Adipocyte (in vitro differentiated cells): ENCODE measurements around the gene RALGPS1.
A peak's percentile ranks its signal among the peaks of the same experiment; 100 is the strongest.

Source experiments
- DNase-seq: peaks from one replicate; pipeline ENCODE4 v3.0.0-alpha.2; 2015; ENCODE audit warnings: low read depth
- H3K27me3 ChIP-seq: replicated peaks from 2 replicates; pipeline ENCODE4 v1.7.0; 2013; ENCODE audit warnings: mild to moderate bottlenecking, low read length, moderate library complexity; ENCODE audit not compliant: control insufficient read depth, insufficient read depth
- H3K36me3 ChIP-seq: 2 replicates; pipeline ENCODE4 v1.7.0; 2013; ENCODE audit warnings: low read length, mild to moderate bottlenecking, moderate library complexity; ENCODE audit not compliant: control insufficient read depth, insufficient read depth, severe bottlenecking
- H3K4me1 ChIP-seq: 2 replicates; pipeline ENCODE4 v1.7.0; 2013; ENCODE audit warnings: mild to moderate bottlenecking, low read length, moderate library complexity; ENCODE audit not compliant: control insufficient read depth, insufficient read depth
- H3K4me3 ChIP-seq: 2 replicates; pipeline ENCODE4 v1.7.0; 2013; ENCODE audit warnings: mild to moderate bottlenecking, low read length, moderate library complexity
- H3K9ac ChIP-seq: 2 replicates; pipeline ENCODE4 v1.7.0; 2013; ENCODE audit warnings: mild to moderate bottlenecking, low read length, moderate library complexity
- H3K9me3 ChIP-seq: 2 replicates; pipeline ENCODE4 v1.7.0; 2013; ENCODE audit warnings: mild to moderate bottlenecking, low read length, moderate library complexity; ENCODE audit not compliant: control insufficient read depth

The RALGPS1 gene

DNA sequence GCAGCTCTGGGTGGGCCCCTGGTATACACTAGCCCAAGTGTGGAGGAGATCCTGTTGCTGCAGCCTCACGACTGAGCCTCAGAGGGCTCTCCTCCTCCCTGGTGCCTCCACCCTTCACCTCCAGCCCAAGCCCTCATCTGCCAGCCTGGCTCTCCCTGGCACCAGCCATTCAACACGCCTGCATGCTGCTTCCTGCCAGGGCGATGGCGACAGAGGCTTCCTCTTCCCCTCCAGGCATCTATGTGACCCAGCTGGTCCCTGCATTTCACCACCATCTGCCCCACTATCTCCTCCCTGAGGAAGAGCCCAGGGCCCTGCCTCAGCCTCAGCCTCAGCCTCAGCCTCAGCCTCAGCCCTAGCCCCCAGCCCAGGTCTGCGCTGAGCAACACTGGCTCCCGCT lies 262.6 kb downstream of the RALGPS1 start:
- Histone ChIP-seq H3K36me3 (no peaks in the 10 kb centered on the region), H3K9ac (no peak overlapping the region), H3K9me3 (no peaks in the 10 kb centered on the region), H3K27me3 (no peaks in the 10 kb centered on the region), H3K4me3 (no peak overlapping the region), H3K4me1 (peaks cover 37% of the 10 kb centered on the region)
- DNase-seq, result no peak

DNA sequence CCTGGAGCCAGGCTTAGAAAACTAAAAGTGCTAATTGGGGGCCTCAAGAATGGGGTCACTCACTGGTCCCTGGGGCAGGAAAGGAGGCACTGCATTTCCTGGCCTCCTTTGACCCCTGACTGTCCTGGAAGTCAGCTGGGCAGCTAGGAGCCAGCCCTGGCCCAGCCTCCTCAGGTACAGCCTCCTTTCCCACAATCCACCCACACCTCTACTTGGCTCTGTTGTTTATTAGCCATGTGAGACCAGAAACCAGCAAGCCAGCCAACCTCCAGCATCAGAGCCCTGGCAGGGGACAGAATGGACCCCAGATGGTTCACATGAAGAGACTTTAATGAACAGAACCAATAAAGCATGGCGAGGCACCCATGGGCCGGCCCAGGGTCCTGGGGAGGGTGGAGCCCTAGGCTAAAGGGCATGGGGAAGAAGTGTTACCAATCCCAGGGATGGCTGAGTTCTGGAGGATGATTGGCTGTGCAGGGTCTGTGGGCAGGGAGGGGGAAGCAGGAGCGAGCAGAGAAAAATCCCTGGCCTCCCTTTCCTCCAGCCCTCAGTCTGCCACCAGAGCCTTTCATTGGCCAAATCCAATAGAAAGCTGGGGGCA lies 263.2 kb downstream of the RALGPS1 start:
- Histone ChIP-seq H3K9me3 (no peaks in the 10 kb centered on the region), H3K36me3 (no peaks in the 10 kb centered on the region), H3K27me3 (no peaks in the 10 kb centered on the region), H3K4me3 (no peak overlapping the region), H3K9ac (no peak overlapping the region), H3K4me1 (peaks cover 34% of the 10 kb centered on the region)
- DNase-seq, result no peak

GRCh38 chr9:127178686-127179632 lies 264.4 kb downstream of the RALGPS1 start:
- Histone ChIP-seq H3K4me3 (no peak overlapping the region), H3K9me3 (no peaks in the 10 kb centered on the region), H3K27me3 (no peaks in the 10 kb centered on the region), H3K9ac (peak overlapping the region; percentile 37), H3K36me3 (no peaks in the 10 kb centered on the region), H3K4me1 (peaks cover 45% of the 10 kb centered on the region)
- no peak for DNase-seq

- Histone ChIP-seq H3K4me1 (peaks cover 50% of the 10 kb centered on the region), H3K9ac (peak overlapping the region; percentile 37), H3K9me3 (no peaks in the 10 kb centered on the region), H3K4me3 (no peak overlapping the region), H3K36me3 (no peaks in the 10 kb centered on the region), H3K27me3 (no peaks in the 10 kb centered on the region)
- DNase-seq, result no peak
These were observed 265.3 kb downstream of the RALGPS1 start for GRCh38 chr9:127179633-127180441.

- DNase-seq, result no peak
- Histone ChIP-seq H3K9ac (no peak overlapping the region), H3K4me3 (no peak overlapping the region), H3K36me3 (no peaks in the 10 kb centered on the region), H3K27me3 (no peaks in the 10 kb centered on the region), H3K9me3 (no peaks in the 10 kb centered on the region), H3K4me1 (peaks cover 50% of the 10 kb centered on the region)
These were observed 266.1 kb downstream of the RALGPS1 start for GRCh38 chr9:127180457-127181314.

- Histone ChIP-seq H3K36me3 (no peaks in the 10 kb centered on the region), H3K9me3 (no peaks in the 10 kb centered on the region)
- DNase-seq, result no peak
These were observed 266.7 kb downstream of the RALGPS1 start for GRCh38 chr9:127181315-127181580.

GRCh38 chr9:127181595-127182190 lies 267.1 kb downstream of the RALGPS1 start:
- no peaks in the 10 kb centered on the region for H3K9me3 ChIP-seq
- no peaks in the 10 kb centered on the region for H3K27me3 ChIP-seq
- H3K4me1 ChIP-seq, result peaks cover 45% of the 10 kb centered on the region
- no peak overlapping the region for H3K9ac ChIP-seq
- no peak overlapping the region for H3K4me3 ChIP-seq
- no peak for DNase-seq
- no peaks in the 10 kb centered on the region for H3K36me3 ChIP-seq

More at GRCh38 chr9:127181315-127181580, 266.7 kb downstream of the RALGPS1 start:
- Histone ChIP-seq H3K4me3 (no peak overlapping the region), H3K9ac (no peak overlapping the region), H3K4me1 (peaks cover 47% of the 10 kb centered on the region), H3K27me3 (no peaks in the 10 kb centered on the region)

- Histone ChIP-seq H3K9ac (peak overlapping the region; percentile 85), H3K9me3 (no peaks in the 10 kb centered on the region), H3K4me1 (peaks cover 54% of the 10 kb centered on the region), H3K36me3 (no peaks in the 10 kb centered on the region), H3K27me3 (no peaks in the 10 kb centered on the region), H3K4me3 (no peak overlapping the region)
- DNase-seq, result no peak
These were observed 268.5 kb downstream of the RALGPS1 start for GRCh38 chr9:127182901-127183746.

DNA sequence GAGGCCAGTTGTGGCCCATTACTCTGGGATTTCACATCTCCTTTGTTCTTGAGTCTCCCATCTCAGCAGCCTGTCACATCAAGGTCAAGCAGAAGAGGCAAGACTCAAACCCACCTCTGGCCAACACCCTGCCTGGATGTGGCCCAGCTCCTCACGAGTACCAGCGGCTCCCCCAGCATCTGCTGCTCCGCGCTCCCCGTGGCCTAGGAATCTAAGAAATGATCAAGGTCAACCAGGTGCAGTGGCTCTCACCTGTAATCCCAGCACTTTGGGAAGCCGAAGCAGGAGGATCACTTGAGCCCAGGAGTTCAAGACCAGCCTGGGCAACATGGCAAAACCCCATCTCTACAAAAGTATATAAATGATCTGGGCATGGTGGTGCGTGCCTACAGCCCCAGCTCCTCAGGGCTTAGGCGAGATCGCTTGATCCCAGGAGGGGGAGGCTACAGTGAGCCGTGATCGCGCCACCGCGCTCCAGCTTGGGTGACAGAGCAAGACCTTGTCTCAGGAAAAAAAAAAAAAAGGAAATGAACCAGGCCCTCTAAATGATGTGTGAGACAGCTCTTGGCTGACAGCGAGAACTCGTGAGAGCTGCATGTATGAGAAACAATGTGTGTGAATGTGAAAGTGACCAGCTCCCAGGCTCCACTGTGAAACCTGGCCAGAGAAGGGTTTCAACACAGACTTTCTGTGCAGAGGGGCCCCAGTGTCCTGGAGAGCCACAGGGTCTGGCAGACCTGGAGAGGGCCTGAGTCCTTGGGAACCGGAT lies 269.4 kb downstream of the RALGPS1 start:
- H3K9ac ChIP-seq, result peak overlapping the region; percentile 85
- H3K27me3 ChIP-seq, result no peaks in the 10 kb centered on the region
- H3K4me3 ChIP-seq, result peak overlapping the region; percentile 29
- H3K36me3 ChIP-seq, result no peaks in the 10 kb centered on the region
- H3K4me1 ChIP-seq, result peaks cover 54% of the 10 kb centered on the region
- no peak for DNase-seq
- H3K9me3 ChIP-seq, result no peaks in the 10 kb centered on the region
